ENCODE data around the gene DNAH2.

DNAH2 gene

DNA sequence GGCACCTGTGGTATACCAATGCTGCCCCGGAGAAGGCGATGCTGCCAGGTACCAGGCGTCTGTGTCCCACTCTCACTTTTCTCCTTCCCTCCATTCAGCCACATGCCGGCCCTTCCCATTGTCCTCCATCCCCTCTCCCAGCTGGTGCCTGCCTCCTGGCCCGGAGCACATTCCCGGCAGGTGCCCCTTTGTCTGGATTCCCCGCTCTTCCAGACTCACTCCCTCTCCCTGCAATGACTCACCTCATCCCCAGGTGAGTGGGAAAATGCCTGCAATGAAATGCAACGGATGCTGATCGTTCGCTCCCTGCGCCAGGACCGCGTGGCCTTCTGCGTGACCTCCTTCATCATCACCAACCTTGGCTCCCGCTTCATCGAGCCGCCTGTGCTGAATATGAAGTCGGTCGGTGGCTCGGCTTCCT, 106.0 kb downstream of the DNAH2 start:
- DNase-seq = no peak

DNA sequence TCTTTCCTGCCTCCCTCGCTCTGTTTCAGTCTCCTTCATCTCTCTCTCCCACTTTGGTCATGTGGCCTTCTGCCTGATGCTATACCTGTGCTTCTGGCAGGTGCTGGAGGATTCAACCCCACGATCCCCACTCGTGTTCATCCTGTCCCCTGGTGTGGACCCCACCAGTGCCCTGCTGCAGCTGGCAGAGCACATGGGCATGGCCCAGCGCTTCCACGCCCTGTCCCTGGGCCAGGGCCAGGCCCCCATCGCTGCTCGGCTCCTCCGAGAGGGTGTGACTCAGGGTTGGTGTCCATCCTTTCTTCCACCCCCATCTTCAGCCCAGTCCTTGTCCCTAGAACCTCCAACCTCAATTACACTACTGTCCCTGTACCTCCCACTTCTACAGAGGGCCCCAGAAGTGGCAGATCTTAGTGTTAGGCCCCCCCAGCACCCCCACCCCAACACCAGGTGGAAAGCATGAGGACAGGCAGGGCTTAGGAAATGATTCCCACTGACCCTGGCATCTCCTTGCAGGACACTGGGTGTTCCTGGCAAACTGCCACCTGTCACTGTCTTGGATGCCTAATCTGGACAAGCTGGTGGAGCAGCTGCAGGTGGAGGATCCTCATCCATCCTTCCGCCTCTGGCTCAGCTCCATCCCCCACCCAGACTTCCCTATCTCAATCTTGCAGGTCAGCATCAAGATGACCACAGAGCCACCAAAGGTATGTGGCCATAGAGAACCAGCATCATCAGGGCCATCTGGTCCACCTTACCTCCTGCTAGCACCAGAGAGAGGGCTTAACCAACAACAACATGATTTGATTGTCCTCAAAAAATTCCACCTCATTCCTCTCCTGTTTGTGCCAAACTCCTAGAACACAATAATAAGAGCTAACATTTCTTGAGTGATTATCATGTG, 106.7 kb downstream of the DNAH2 start:
- no peak for DNase-seq

DNA sequence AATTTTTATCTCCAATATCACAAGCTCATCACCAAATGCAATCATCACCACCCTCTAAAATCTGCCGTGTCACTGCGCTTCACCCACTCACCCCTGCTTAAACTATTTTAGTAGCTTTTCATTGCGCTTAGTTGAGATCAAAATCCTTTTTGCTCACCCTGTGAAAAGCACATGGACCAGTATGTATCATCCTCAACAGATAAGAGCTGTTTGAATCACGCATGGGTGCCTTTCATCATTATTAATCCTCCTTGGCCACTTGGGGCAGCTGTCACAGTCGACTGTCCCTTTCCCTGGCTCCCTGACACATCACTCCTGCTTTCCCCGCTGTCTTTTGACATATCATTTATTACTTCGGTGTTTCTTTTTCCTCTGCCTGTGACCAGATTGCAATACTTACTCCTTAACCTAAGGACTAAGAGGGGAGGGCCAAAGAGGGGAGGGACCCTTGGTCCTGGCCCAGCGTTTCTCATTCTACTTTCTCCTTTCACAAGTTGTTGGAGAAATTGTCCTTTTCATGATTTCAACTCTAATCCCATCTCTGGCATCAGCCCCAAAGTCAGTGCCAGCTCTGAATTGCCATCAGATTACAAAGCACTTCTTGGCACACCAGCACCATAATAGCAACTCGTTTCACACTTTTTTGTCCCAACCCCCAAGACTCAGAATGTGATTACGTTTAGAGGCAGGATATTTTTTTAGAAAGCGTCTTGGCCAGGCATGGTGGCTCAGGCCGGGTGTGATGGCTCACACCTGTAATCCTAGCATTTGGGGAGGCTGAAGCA, 107.9 kb downstream of the DNAH2 start:
- no peak for DNase-seq

DNA sequence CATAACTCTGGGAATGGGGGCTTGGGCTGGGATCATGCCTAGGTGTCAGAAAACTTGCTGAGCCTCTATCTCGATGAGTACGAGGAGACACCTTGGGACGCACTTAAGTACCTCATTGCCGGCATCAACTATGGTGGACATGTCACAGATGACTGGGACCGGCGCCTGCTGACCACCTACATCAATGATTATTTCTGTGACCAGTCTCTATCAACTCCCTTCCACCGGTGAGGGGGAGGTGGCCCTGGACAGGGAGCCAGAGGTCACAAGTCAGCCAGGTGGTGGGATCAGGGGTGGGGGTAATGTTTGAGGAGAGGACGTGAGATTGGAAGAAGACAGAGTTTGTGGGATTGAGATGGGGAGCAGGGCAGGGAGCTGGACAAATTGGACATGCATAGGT, 113.1 kb downstream of the DNAH2 start:
- no peak for DNase-seq

DNA sequence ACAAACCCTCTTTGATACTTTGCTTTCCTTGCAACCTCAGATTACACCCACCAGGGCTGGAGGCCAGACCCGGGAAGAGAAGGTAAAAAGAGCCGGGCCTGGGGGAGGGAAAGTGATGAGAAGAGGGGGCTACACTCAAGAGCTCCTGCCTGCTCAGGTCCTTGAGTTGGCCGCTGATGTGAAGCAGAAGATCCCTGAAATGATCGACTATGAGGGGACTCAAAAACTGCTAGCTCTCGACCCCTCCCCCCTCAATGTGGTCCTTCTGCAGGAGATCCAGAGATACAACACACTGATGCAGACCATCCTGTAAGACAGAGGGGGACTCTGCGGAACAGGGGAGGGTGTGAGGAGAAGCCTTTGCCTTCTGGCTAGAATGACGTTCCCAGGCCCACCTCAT, 113.7 kb downstream of the DNAH2 start:
- DNase-seq = no peak

DNA sequence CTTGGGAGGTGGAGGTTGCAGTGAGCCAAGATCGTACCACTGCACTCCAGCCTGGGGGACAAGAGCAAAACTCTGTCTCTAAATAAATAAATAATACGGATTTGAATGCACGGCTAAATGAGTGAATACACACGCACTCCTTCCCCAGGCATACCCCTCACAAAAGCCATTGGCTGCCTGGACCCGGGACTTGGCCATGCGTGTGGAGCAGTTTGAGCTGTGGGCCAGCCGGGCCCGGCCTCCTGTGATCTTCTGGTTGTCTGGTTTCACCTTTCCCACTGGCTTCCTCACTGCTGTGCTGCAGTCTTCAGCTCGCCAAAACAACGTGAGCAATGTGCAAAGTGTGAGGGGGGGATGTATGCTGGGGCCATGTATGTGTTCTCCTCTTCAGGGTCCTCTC, 114.9 kb downstream of the DNAH2 start:
- DNase-seq = no peak

DNA sequence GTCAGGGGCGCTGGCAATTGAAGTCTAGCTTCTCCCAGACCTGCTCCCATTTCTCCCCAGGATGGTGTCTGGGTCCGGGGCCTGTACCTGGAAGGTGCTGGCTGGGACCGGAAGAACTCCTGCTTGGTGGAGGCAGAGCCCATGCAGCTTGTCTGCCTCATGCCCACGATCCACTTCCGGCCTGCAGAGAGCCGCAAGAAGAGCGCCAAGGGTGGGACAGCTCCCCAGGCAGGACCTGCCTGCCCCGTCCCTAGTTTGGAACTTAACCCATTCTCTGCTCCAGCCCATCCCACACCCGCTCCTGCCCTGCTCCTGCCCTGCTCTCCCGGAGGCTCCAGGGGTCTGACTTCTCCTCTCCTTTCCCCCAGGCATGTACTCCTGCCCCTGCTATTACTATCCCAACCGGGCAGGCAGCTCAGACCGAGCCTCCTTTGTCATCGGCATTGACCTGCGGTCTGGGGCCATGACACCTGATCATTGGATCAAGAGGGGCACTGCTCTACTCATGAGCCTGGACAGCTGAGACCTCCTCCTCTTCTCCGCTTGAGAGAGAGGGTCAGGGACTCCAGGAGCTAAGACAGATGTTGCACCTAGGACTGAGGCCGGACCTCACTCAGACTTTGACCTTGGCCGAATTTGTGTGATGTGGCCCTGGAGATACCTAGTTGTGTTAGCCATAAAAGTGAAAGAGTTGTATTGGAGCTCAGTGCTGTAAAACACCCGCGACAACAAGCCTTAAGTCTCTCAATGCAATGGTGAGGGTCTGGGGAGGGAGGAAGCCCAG, 115.7 kb downstream of the DNAH2 start:
- no peak for DNase-seq

DNA sequence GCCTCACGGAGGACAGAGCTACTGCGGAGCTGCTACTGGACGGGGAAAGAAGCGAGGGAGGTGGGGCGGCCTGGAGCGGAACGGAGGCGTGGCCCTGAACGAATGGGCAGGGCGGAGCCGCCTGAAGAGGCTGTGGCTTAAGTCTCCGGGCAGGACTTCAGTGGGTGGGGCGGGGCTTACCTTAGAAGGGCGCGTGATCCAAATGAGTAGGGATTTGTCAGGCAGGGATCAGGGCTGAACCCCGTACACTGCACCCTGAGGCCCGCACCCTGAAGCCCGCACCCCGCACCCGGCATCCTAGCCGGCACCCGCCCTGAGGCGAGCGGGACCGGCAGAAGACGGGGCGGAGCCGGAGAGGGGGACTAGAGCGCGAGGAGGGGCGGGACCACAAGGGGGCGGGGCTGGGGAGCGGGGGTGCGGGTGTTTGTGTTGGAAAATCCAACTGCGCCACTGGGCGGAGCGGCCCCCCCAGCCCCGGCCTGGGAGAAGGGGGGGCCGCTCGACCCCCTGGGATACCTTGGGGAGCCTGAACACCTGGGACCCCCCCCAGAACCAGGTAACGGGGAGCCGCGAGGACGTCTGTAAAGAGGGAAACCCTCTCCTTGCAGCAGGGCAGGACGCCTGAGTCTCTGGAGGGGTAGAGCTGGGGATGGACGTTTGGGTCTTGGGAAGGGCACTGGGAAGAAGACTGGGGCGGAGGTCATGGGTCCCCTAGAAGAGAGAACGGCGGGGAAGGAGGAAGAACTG, 116.4 kb downstream of the DNAH2 start, which contains the start of gene KDM6B:
KDM6B (plus strand) TSS at position 423 of the 747 bp plus-strand sequence. CDS start 11,338 bp downstream, outside the sequence.
- DNase-seq = peak; percentile 71

DNA sequence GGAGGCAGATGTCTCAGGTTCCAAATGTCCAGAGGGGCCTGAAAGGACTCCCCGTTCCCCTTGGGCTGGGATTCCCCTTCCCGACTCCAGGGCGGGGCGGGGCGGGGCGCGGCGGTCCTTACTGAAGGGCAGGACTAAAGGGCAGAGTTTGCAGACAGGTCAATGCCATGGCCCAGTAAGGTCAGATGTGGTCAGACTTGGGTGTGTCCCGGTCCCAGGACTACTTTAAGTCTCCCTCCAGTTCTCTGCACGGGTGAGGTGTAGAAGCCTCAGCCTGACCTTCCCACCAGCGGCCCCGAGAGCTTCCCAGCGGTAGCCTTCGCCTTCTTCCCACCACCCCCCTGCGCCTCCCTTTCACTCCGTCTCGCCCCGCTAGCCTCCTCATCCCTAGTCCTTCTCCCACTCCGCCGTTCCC, 117.0 kb downstream of the DNAH2 start:
- DNase-seq = peak; percentile 66

DNA sequence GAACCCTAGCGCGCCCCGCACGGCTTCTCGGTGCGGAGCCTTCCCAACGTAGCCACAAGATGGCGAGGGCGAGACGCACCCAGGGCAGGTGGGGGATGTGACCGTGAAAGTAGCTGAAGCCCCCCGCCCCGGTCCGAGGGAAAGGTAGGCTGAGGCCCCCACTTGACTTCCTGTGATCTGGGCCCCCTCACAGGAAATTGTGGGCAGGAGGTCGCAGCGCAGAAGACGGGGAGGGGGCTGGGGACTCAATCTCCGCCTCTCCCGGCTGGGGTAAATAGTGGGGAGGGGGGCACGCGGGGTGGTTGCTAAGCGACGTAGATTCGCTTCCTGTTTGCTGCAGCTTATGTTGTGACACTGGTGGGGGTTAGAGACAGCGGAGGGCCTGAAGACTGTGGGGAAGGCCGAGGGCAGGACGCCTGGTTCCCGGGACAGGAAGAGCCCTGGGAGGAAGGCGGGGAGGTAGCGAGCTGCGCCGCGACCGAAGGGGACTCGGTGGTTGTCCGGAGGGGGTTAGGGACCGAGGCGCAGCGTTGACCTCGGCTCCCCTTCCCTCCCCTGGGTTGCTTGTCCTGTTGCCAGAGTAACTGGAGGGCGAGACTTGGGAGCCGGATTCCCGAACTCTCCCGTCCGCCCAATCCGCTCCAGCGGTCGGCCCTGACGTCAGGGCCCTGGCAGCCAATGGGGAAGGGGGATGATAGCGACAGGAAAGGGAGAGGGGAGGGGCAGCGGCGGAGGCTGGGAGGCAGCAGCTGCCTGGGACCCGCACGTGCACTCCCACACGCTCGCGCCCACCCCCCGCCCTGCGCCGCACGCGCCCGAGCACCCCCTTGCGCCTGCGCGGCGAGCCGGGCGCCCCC, 117.6 kb downstream of the DNAH2 start:
- peak; percentile 89 for DNase-seq

DNA sequence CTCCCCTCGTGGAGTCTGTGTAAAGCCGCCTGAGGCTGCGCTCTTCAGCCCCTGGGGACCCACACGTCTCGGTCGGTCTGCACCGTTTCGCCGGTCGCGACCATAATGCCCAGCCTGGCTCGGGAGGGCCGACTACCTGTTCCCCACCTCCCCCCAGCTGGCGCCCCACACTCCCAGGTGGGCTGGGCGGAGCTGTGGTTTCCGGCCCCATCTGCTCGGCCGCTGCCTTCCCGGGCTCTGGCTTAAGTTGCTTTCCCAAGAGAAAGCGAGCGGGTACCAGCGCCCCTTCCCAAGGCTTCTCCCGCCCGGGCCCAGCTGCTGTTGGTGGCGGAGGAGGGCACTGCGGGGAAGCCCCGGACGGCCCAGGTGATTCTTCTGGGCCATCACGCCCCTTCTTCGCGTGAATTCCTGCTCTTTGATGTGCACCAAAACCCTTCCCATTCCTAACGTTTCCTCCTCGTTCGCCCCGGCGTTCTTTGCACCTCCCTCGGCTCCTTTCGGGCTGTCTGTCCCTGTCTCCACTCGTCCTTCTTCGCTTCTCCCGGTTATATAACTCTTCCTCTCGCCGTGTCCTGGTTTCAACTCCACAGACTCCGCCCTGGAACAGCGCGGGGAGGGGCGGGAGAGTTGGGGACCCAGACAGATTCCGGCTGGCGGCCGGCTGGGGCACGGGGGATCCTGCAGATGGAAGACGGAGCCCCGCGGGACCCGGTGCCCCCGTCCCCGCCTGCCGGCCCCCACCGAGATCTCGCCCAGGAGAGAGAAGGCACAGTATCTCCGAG, 118.5 kb downstream of the DNAH2 start:
- peak; percentile 64 for DNase-seq

DNA sequence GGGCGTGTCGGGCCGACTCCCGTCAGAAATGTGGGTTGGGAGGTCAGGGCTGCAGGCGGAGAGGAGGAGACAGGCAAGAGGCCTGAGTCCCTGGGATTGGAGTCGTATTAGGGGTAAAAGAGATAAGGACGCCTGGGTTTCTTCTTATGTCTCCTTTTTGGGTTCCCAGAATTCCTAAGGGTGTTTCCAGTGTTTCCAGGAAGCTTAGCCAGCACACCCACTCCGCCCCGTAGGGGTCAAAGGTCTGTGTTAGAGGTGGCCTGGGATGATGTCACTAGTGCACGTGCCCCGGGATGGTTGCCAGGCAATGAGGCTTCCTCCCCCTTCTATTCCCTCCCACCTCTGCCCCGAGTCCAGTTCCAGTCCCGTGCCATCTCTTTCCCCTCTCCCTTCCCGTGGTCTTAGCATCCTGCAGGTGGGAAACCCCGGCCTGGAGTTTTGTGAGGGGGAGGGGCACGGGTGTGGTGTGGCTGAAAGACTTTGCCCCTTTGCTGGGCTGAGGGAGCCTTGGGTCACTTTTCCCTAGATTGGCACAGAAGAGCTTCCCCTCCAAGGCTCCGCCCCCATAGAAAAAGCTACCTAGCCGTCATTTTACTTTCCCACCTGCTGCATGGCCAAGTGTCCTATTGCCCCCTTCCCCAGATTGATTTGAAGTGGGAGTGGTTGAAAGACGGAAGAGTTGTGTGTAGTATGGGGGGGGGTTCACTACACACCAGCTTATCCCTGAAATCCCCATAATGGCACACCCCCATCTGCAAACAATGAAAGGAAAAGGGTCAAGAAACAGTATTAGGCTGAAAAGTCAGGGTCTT, 119.3 kb downstream of the DNAH2 start:
- DNase-seq = no peak

DNA sequence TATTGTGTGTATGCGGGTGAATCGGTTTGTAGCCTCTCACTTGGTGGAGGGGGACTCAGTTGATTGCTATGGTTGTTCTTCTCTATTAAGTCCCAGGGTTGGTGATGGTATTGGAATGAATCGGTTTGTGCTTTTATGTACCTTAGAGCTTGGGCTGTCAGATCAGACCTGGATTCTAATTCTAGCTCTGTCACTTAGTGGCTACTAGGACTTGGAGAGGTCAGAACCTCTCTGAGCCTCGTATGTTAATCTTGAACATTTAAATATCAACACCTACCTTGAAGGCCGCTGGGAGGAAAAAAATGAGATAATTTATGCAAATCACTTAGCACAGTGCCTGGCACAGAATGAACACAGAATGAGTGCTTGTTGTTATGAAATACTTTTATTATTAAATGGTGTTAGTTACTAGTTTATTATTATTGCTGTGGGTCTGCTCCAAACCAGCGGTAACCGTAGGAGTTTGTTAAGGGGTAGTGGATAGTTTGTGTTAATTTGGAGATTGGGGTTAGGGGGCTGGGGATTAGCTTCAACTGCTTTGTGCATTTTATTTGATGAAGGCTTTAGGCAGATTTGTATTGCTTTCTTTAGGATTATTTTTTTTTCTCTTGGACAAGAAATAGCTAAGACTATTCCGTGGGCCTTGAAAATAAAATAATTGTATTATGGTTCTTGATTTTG, 120.0 kb downstream of the DNAH2 start:
- no peak for DNase-seq

DNA sequence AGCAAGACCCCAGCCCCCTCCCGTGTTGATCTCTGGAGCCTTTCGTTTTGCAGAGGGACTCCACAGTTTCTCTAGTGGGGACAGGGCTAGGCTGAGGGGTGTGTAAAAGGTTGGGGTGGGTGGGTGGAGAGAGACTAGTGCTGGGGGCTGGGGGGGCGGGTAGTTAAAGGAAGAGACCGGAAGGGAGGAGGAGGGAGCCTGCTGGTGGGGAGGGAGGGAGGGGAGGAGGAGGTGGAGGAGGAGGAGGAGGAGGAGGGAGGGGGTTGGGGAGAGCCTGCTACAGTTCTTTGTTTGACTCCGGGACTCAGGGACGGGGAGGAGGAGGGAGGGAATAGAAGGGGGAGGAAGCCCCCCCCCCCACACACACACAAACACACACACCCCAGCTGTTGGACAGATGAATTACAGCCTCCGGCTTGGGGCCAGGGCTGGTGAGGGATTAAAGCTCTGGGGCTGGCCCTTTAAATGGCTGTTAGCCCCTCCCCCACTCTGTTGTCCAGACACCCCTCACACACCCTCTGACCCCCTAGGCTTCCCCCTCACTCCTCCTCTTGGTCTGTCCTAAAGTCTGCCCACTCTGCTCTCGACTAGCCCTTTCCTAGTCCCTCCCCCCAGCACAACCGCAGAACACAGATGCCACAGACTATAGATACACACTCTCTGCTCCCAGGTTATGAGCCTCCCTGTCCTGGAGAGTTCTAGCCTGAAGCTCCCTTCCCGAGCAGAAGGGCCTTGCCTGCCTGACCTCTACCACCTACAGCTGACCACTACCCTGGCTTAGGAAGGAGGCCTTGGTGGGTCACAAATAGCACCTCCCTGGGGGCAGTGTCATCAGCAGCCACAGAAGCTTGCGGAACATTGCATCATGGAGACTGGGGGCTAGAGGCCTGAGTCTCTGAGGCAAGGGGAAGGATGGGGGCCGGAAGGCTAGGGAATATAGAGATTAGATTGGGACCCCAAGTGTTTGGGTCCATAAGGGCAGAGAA, 120.8 kb downstream of the DNAH2 start:
- no peak for DNase-seq

DNA sequence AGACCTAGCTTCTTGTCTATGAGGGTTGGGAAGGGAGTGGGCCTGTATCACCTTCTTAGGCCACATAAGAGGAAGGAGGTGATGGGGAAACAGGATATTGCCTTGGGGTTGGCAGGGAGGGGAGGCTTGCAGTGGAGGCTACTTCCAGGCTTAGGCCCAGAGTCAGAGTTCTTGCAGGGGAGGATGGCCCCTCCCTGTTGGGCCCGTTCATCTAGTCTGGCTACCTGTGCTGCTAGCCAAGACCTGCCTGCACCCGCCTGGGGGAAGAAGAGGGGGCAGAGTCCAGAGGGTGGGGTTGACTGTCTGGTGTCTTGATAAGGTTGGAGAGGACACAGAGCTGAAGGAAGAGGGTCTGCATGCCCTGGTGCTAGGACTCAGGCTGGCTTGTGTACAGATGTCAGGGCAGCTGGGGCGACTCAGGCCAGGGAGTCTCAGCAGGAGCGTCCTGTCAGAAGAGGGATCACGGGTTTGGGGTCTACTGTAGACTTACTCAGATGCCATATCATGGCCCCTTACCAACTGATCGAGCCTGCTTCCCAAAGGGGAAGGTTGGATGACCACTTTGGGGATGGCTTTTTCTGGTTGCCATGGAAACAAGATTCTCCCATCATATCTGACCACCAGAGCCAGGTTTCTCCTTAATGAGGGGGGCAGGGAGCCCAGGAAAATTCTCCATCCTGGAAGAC, 121.8 kb downstream of the DNAH2 start:
- DNase-seq = no peak

DNA sequence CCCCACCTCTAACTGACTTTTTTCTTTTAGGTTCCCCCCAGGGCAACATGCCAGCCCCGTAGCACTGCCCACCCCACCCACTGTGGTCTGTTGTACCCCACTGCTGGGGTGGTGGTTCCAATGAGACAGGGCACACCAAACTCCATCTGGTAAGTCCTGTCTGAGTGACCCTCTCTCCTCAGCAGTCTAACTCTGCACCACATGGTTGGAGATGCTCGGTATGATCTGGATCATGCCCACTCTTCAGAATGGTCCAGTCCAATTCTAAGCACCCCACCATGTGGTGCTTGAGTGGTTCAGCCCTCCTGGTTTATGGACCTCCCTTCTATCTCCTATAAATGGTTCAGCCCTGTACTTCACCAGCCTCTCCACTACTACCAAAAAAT, 122.3 kb downstream of the DNAH2 start:
- no peak for DNase-seq

DNA sequence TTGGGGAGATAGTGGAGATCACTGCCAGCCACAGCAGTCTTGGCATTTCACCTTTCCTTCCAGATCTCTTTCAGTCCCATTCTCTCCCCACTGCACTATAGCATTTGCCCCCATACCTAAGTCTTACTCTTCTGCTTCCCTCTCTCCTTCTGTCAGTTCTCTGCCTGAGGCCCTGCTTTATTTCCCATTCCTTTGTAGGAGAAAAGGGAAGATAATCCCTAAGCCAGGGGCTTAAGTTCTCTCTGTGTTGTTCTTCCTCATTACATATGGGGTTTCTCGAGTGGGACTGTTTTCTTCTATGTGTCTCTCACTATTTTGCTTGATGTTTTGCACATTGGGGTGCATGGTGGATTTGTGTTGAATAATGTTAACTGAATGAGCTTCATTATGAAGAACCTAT, 122.9 kb downstream of the DNAH2 start:
- DNase-seq = no peak
